ENCODE results near the gene ZNF300.
"Not testable (repeated sequence)": the region's sequence is repeated elsewhere in the genome, so short reads cannot be mapped to it uniquely, and the experiment has no call there.

ZNF300 gene

GRCh38 chr5:150904479-150905311, at the start of gene ZNF300:
ZNF300 (minus strand) TSS chr5:150904980; CDS start chr5:150903155, 1,825 bp downstream.
- peak; percentile 48 for DNase-seq

DNA sequence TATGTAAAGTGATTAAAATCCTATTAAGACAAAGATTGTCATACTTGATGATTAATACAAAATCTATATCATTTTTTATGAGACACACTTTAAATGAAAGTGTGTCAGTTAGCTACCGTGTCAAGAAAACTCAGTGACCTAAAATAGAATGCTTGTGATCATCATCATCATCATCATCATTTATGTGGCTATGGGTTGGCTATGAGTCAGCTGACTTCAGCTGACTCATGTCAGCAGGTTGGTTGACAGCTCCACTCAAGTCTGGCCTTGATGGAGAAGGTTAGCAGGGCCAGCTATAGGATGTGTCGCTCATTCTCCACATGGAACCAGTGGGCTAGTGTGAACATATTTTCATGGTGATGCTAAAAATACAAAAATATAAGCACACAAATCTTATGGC, 43.8 kb upstream of the ZNF300 start:
- DNase-seq = no peak

DNA sequence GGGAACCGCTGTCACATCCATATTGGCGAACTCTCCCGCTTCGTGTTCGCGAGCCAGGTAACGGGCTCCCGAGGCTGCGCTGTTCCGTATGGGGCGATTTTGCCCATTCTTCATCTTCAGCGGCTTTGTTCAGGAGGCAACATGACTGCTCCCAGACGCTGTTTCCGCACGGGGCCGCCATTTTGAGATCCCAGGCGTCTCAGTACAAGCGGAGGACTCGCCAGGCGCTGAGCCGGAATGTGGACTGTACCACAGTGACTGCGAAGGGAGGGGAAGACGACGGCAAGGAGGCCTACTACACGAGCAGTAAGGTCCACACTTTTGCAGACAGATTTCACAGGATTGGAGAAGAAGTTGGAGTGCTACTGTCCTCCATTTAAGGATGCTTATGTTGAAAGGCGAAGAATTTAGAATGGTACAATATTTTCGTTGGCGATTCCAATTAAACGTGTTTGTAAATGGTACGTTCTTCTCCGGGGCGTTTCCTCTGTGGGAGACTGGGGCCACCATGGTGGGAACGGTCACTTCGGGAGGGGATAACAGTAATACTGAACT, 41.6 kb upstream of the ZNF300 start:
- DNase-seq = no peak

GRCh38 chr5:150945947-150946346, 41.2 kb upstream of the ZNF300 start:
- no peak for DNase-seq

- DNase-seq = no peak
These were observed 40.7 kb upstream of the ZNF300 start for GRCh38 chr5:150945486-150945885.

- DNase-seq = no peak
These were observed 26.7 kb upstream of the ZNF300 start for GRCh38 chr5:150931368-150931965.

DNA sequence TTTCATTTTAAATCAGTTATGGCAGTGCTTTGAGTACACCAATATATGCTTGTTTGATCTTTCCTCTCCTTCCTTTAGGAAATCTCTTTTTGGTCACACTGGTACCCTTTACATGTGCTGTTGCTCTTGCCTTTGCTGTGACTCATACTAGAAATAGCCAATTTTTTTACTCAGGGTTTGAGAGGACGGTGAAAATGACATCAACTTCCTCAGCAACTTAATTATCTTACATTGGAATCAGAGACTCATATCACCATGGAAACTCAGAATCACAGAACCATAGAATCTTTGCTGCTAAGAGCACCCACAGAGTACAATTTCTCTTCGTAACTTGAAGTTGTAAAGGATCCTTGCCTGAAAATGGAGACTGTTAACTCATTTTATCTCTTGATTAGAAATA, 13.8 kb upstream of the ZNF300 start:
- DNase-seq = no peak

- no peak for DNase-seq
These were observed 7.6 kb upstream of the ZNF300 start for GRCh38 chr5:150912312-150912814.

DNA sequence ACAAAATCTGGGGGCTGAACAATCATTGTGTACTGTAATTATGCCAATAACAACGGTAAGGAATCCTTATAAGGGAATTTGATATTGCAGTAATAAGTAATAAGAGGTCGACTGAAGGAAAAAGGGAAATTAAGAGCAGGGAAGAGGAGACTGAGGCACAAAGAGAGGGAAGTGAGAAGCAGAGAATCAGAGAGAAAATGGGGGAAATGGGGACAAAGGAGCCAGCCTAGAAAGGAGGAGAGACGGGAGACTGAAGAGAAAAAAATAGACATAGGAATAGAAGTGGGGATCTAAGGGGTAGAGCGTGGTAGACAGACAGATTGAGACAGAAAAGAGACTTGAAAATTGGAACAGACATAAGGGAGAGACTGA, 518 bp upstream of the ZNF300 start:
- no peak for DNase-seq

DNA sequence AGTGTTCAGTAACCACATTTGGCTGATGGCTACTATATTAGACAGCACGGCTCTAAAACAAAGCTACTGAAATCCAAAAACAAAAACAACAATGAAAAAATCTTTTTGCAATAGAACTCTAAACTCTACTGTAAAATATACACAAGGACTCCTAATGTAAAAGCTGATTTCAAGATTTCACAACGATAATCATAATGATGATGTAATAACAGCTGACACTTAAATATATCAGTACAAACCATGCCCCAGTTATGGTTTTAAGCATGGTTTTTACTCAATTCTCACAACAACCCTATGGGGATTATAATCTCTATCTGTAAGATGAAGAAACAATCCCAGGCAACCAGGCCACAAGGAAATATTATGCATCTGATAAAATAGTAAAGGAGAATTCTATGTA, 3.3 kb downstream of the ZNF300 start:
- DNase-seq = no peak

DNA sequence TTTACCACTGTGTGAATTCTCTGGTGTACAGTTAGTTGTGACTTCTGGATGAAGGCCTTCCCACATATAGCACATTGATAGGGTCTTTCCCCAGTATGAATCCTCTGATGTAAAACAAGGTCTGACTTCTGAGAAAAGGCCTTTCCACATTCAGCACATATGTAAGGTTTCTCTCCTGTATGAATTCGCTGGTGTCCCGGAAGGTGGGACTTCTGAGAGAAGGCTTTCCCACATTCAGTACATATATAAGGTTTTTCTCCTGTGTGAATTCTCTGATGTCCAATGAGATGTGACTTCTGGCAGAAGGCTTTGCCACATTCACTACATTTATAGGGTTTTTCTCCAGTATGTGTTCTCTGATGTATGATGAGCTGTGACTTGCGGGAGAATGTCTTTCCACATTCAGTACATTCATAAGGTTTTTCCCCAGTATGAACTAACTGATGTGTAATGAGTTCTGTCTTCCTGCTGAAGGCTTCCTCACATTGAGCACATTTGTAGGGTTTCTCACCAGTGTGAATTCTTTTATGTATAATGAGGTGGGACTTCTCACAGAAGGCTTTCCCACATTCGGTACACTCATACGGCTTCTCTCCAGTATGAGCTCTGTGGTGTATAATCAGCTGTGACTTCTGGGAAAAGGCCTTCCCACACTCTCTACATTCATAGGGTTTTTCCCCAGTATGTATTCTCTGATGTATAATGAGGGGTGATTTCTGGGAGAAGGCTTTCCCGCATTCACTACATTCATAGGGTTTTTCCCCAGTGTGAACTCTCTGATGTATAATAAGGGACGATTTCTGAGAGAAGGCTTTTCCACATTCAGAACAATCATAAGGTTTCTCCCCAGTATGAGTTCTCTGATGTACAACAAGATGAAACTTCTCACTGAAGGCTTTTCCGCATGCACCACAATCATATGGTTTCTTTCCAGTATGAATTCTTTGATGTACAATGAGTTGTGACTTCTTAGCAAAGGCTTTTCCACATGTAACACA, 9.1 kb downstream of the ZNF300 start:
- no peak for DNase-seq

DNA sequence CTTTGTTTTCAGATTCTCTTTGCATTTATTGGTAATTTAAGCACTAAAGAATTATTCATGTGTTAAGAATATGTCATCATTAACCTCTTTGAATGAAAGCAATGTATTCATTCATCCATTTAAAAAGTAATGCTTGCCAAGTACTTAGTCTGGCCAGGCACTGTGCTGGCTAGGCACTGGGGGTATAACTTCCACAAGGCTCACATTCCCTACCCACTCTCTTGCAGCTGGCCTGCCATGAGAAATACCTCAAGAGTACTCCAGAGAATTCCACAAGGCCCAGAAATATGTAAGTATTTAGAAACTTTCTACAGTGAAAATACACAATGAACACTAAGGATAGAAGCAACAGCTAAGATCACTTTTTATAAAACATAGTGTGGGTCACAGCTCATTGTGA, 25.4 kb downstream of the ZNF300 start:
- no peak for DNase-seq

DNA sequence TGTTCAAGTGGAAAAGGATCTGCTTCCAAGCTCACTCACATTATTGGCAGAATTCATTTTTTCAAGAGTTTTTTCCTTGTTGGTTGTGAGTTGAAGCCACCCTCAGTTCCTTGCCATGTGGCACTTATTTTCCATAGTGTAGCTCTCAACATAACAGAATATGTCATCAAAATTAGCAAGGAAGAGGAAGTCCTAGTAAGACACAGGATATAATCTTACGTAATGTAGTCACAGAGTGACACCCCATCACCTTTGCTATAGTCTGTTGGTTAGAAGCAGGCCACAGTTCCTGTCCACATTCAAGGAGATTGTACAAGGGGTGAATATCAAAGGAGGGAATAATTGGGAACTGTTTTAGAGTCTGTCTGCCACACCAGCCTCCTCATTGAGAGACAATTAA, 42.7 kb downstream of the ZNF300 start:
- no peak for DNase-seq

- no peak for DNase-seq
These were observed 44.4 kb downstream of the ZNF300 start for GRCh38 chr5:150860246-150860821.

GRCh38 chr5:150856700-150857099, 48.1 kb downstream of the ZNF300 start:
- DNase-seq = not testable (repeated sequence)

- no peak for DNase-seq
These were observed 51.2 kb downstream of the ZNF300 start for GRCh38 chr5:150853561-150853960.

- DNase-seq = no peak
These were observed 53.7 kb downstream of the ZNF300 start for GRCh38 chr5:150851039-150851438.

- no peak for DNase-seq
These were observed 56.5 kb downstream of the ZNF300 start for GRCh38 chr5:150848271-150848670.

DNA sequence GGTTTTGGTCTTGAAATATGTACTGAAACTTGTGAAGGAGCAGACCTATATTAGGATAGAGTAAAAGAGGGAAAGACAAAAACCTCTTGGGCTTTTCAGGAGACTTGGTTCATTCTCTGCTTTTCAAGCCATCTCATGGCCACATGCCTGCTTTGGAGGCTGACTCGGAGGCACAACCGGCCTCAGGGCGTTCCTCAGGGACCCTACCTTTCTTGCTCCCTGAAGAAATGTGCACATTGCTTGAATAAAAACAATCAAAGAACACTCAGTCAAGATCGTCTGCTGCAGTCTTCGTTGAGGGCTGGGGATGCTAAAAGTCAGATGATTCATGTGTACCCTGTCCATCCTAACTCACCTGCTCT, 57.5 kb downstream of the ZNF300 start:
- no peak for DNase-seq

DNA sequence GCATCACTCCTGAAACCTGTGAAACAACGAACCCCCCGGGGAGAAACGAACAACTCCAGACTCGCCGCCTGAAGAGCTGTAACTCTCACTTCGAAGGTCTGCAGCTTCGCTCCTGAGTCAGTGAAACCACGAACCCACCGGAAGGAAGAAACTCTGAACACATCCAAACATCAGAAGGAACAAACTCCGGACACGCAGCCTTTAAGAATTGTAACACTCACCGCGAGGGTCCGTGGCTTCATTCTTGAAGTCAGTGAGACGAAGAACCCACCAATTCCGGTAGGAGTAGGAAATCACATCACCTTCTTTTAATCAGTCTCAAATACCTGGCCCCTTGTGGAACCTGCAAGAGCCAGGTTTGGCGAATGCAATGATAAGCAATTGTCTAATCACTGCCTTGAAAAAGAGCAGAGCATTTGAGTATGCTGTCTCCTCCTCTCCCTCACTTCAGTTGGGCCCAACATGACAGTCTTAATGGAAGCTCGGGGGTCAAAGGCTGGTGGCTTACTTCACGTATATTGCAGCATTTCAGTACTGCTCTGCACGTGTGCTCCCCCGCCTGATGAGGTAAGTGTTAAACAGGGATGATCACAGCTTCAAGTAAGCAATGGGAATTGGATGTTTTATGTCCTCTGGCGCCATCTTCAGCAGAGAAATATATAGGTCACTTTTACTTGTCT, 58.0 kb downstream of the ZNF300 start:
- DNase-seq = peak; percentile 86

DNA sequence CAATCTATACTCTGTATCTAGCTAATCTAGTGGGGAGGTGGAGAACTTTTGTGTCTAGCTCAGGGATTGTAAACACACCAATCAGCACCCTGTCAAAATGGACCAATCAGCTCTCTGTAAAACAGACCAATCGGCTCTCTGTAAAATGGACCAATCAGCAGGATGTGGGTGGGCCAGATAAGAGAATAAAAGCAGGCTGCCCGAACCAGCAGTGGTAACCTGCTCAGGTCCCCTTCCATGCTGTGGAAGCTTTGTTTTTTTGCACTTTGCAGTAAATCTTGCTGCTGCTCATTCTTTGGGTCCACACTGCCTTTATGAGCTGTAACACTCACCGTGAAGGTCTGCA, 58.5 kb downstream of the ZNF300 start, which contains the start of gene IRGM:
Gene IRGM, plus strand, starts transcription at position 214 of the 346 bp plus-strand sequence. CDS start 1,603 bp downstream, outside the sequence.
- peak; percentile 73 for DNase-seq

All from CD4-positive, alpha-beta T cell treated with Interleukin-17A for 1 hour (primary cell).